HCT116 (cell line): ENCODE data around the gene TASP1. TPM values are rescaled to one million over a fixed set of nuclear protein-coding genes. Genes with fewer than 3 reads are reported as not detected.

ENCODE experiments used
- ATAC-seq: fragments of 200-7000 bp; cut with Tn5 transposase; 2 replicates; pipeline ENCODE4 v1.9.1; 2020; ENCODE audit warnings: mild to moderate bottlenecking, moderate library complexity
- BruUV-seq: library from RNA; stranded (reverse); fragments of 400-500 nt; replicated peaks from 2 replicates; lab custom pipeline; 2021; lab: Mats Ljungman, UMichigan
- CTCF ChIA-PET: fragments of 300-600 bp; sonication (Branson Sonifier 250); formaldehyde crosslinking; loops from one replicate; lab custom pipeline; 2021; ENCODE audit warnings: antibody characterized with exemption; lab: Charles Lee
- POLR2A ChIA-PET: fragments of 300-600, 350-600 bp; sonication (Branson Sonifier 250); formaldehyde crosslinking; loops from one replicate; lab custom pipeline; 2021; ENCODE audit warnings: antibody characterized with exemption; lab: Charles Lee
- RAD21 ChIA-PET, 2 experiments: fragments of 300-600 bp; sonication (Branson Sonifier 250); formaldehyde crosslinking; loops; one replicate each; lab custom pipeline; 2023; ENCODE audit warnings: low total read pairs in 2 of 2; ENCODE audit not compliant: uncharacterized antibody in 2 of 2, unreplicated experiment in 2 of 2, low non-redundant PET in 1 of 2; lab: Charles Lee
- DNase-seq: peaks from one replicate; pipeline ENCODE4 v3.0.0-alpha.2; 2010; ENCODE audit warnings: low read depth, low spot score
- H2AFZ ChIP-seq: fragments of 200-600 bp; shearing (Covaris generic), sonication (generic); 2 replicates; pipeline ENCODE4 v1.6.1; 2017; ENCODE audit warnings: low read depth, mixed run types, mixed read lengths, antibody characterized with exemption, low read length; ENCODE audit not compliant: poor library complexity, severe bottlenecking
- H3K27ac ChIP-seq: 2 replicates; pipeline ENCODE4 v1.5.1; 2012; ENCODE audit warnings: low read depth, low read length
- H3K27me3 ChIP-seq: fragments of 200-600 bp; sonication (generic); 2 replicates; pipeline ENCODE4 v1.6.1; 2016; ENCODE audit warnings: mixed run types, low read length, mixed read lengths; ENCODE audit not compliant: insufficient read depth
- H3K36me3 ChIP-seq, 2 experiments: fragments of 200-500 bp in 1 of 2; fragments of 200-600 bp in 1 of 2; sonication (Bioruptor generic) in 1 of 2; sonication (generic) in 1 of 2; 2 replicates each; pipeline versions ENCODE4 v1.5.1 to v1.6.1; 2014 to 2016; ENCODE audit warnings: low read length in 2 of 2, inconsistent platforms in 1 of 2, mixed read lengths in 1 of 2, mixed run types in 1 of 2; ENCODE audit not compliant: insufficient read depth in 2 of 2, control insufficient read depth in 1 of 2
- H3K4me1 ChIP-seq, 2 experiments: fragments of 200-600 bp in 1 of 2; sonication (generic) in 1 of 2; 2 replicates each; pipeline versions ENCODE4 v1.5.1 to v1.6.1; 2012 to 2017; ENCODE audit warnings: low read length in 2 of 2, inconsistent platforms in 1 of 2, mild to moderate bottlenecking in 1 of 2, mixed read lengths in 1 of 2, mixed run types in 1 of 2, moderate library complexity in 1 of 2; ENCODE audit not compliant: insufficient read depth in 2 of 2, control insufficient read depth in 1 of 2
- H3K4me2 ChIP-seq: fragments of 200-600 bp; sonication (generic); 2 replicates; pipeline ENCODE4 v1.6.1; 2017; ENCODE audit warnings: mixed run types, low read length, mixed read lengths
- H3K4me3 ChIP-seq, 2 experiments: fragments of 200-600 bp in 1 of 2; sonication (generic) in 1 of 2; replicated peaks in 1 of 2; 2 replicates each; pipeline ENCODE4 v1.5.1; 2011 to 2016; ENCODE audit warnings: low read length in 2 of 2, control low read depth in 1 of 2, low read depth in 1 of 2, mild to moderate bottlenecking in 1 of 2, mixed read lengths in 1 of 2, mixed run types in 1 of 2
- H3K79me2 ChIP-seq: fragments of 200-600 bp; sonication (generic); 2 replicates; pipeline ENCODE4 v1.6.1; 2017; ENCODE audit warnings: mild to moderate bottlenecking, mixed run types, low read length, moderate library complexity, mixed read lengths; ENCODE audit not compliant: insufficient read depth
- H3K9ac ChIP-seq: fragments of 200-600 bp; sonication (generic); 2 replicates; pipeline ENCODE4 v1.6.1; 2016; ENCODE audit warnings: low read length, mixed read lengths
- H3K9me2 ChIP-seq: fragments of 200-600 bp; sonication (generic), shearing (Covaris generic); 2 replicates; pipeline ENCODE4 v1.6.1; 2017; ENCODE audit warnings: mixed run types, mild to moderate bottlenecking, moderate library complexity; ENCODE audit not compliant: insufficient read depth
- H3K9me3 ChIP-seq, 2 experiments: fragments of 200-500 bp in 1 of 2; fragments of 200-600 bp in 1 of 2; sonication (Bioruptor generic) in 1 of 2; sonication (generic) in 1 of 2; 2 replicates each; pipeline ENCODE4 v1.6.1; 2014 to 2017; ENCODE audit warnings: low read length in 2 of 2, mixed read lengths in 2 of 2, inconsistent platforms in 1 of 2, low read depth in 1 of 2, mild to moderate bottlenecking in 1 of 2, mixed run types in 1 of 2, moderate library complexity in 1 of 2; ENCODE audit not compliant: control insufficient read depth in 1 of 2, insufficient read depth in 1 of 2
- H4K20me1 ChIP-seq: fragments of 200-600 bp; sonication (generic), shearing (Covaris generic); 2 replicates; pipeline ENCODE4 v1.6.1; 2017; ENCODE audit warnings: mixed run types, mild to moderate bottlenecking, moderate library complexity; ENCODE audit not compliant: insufficient read depth
- CBX3 ChIP-seq: IDR thresholded peaks from 2 replicates; pipeline ENCODE4 v1.6.1; 2012; ENCODE audit warnings: low read depth
- CEBPB ChIP-seq: IDR thresholded peaks from 2 replicates; pipeline ENCODE4 v1.6.1; 2012; ENCODE audit warnings: low read depth
- EGR1 ChIP-seq: IDR thresholded peaks from 2 replicates; pipeline ENCODE4 v1.6.1; 2012; ENCODE audit warnings: low read depth
- ELF1 ChIP-seq: IDR thresholded peaks from 2 replicates; pipeline ENCODE4 v1.6.1; 2012; ENCODE audit warnings: low read depth, borderline replicate concordance
- EZH2 ChIP-seq: fragments of 200-600 bp; sonication (generic); IDR thresholded peaks from 2 replicates; pipeline ENCODE4 v1.6.1; 2017; ENCODE audit warnings: antibody characterized with exemption, mixed run types
- EZH2phosphoT487 ChIP-seq: fragments of 200-600 bp; IDR thresholded peaks from 2 replicates; pipeline ENCODE4 v1.6.1; 2018; ENCODE audit warnings: antibody characterized with exemption, borderline replicate concordance
- JUND ChIP-seq: IDR thresholded peaks from 2 replicates; pipeline ENCODE4 v1.6.1; 2012
- MAX ChIP-seq: IDR thresholded peaks from 2 replicates; pipeline ENCODE4 v1.6.1; 2012
- POLR2A ChIP-seq: IDR thresholded peaks from 2 replicates; pipeline ENCODE4 v1.7.0; 2011; ENCODE audit warnings: borderline replicate concordance; ENCODE audit not compliant: insufficient read depth, insufficient read length; ENCODE audit errors: extremely low read depth
- REST ChIP-seq: IDR thresholded peaks from 2 replicates; pipeline ENCODE4 v1.6.1; 2012; ENCODE audit warnings: low read depth
- SIN3A ChIP-seq: IDR thresholded peaks from 2 replicates; pipeline ENCODE4 v1.6.1; 2012; ENCODE audit warnings: low read depth
- SP1 ChIP-seq: IDR thresholded peaks from 2 replicates; pipeline ENCODE4 v1.6.1; 2012; ENCODE audit warnings: low read depth
- SRF ChIP-seq: IDR thresholded peaks from 2 replicates; pipeline ENCODE4 v1.6.1; 2012; ENCODE audit warnings: low read depth
- YY1 ChIP-seq: IDR thresholded peaks from 2 replicates; pipeline ENCODE4 v1.6.1; 2011; ENCODE audit warnings: low read length, low read depth, moderate library complexity, mild to moderate bottlenecking; ENCODE audit not compliant: insufficient replicate concordance; ENCODE audit errors: extremely low read depth
- ZFX ChIP-seq: fragments of 450-650 bp; IDR thresholded peaks from 2 replicates; pipeline ENCODE4 v1.6.1; 2017
- ZNF274 ChIP-seq: fragments of 200-500 bp; sonication (Bioruptor generic); IDR thresholded peaks from 2 replicates; pipeline ENCODE4 v1.6.1; 2014; ENCODE audit warnings: mild to moderate bottlenecking, low read depth, low read length, inconsistent platforms
- intact Hi-C: fragments of 100-400 bp; cut with micrococcal nuclease; formaldehyde crosslinking; loops from 2 replicates; pipeline ENCODE4 v1.10.0; 2022
- total RNA-seq: library from RNA; stranded (reverse); gene quantifications from one replicate; pipeline ENCODE4 v1.2.1, GENCODE V29; 2021; ENCODE audit not compliant: unreplicated experiment
- TF ChIP-seq, protein P1 (sequence below): IDR thresholded peaks from 2 replicates; pipeline ENCODE4 v1.6.1; 2012

Gene TASP1
- total RNA-seq, 1 experiment from 2014 or later = 19.1 TPM

- ChIA-PET RAD21 (no interaction called here), CTCF (interaction anchor here (0.7 kb wide), 1 partner anchor 211 kb away, joined by 3 read pairs; no protein-coding TSS in a partner anchor), POLR2A (no interaction called here)
- no peaks in the 10 kb centered on the region for H3K4me1 ChIP-seq
- H3K9me3 ChIP-seq = no peaks in the 10 kb centered on the region
- H3K9ac ChIP-seq = no peak overlapping the region
- no peaks in the 10 kb centered on the region for H3K27me3 ChIP-seq
- no peaks in the 10 kb centered on the region; a peak in 1 of 4 replicates for H3K36me3 ChIP-seq
- DNase-seq = no peak
- intact Hi-C loops = no loop called here
- no TSS peak for BruUV-seq
- no peak overlapping the region for H3K4me2 ChIP-seq
- no peak overlapping the region for H2AFZ ChIP-seq
- peaks cover 4% of the 10 kb centered on the region; the same call in 1 of the 2 replicates for H4K20me1 ChIP-seq
- no peak for TF ChIP-seq POLR2A
- TF ChIP-seq SIN3A = no peak
- TF ChIP-seq YY1 = no peak
- no peak for TF ChIP-seq SRF
- no peak for TF ChIP-seq EZH2phosphoT487
- TF ChIP-seq JUND = no peak
- no peak for TF ChIP-seq ZNF274
- no peak for TF ChIP-seq MAX
- TF ChIP-seq EZH2 = no peak
- TF ChIP-seq ZFX = no peak
- TF ChIP-seq, protein P1, sequence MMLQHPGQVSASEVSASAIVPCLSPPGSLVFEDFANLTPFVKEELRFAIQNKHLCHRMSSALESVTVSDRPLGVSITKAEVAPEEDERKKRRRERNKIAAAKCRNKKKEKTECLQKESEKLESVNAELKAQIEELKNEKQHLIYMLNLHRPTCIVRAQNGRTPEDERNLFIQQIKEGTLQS = no peak
- TF ChIP-seq EGR1 = no peak
- TF ChIP-seq CEBPB = no peak
- TF ChIP-seq ELF1 = no peak
- TF ChIP-seq SP1 = no peak
- TF ChIP-seq CBX3 = no peak
- no peak for TF ChIP-seq REST
- H3K9me2 ChIP-seq = no peaks in the 10 kb centered on the region
- no peak for ATAC-seq
- no peak overlapping the region for H3K27ac ChIP-seq
- no peaks in the 10 kb centered on the region for H3K79me2 ChIP-seq
- no peak overlapping the region for H3K4me3 ChIP-seq
These were observed 103.1 kb downstream of the TASP1 start for GRCh38 chr20:13535627-13536026.
